ENCODE data around the gene DGKD. TPM values are rescaled to one million over a fixed set of nuclear protein-coding genes. Genes with fewer than 3 reads are reported as not detected.
A peak's percentile ranks its signal among the peaks of the same experiment; 100 is the strongest.

DGKD gene
- polyA plus RNA-seq, 3 donors = 14.5 to 67.5 (median 16.6) TPM

DNA sequence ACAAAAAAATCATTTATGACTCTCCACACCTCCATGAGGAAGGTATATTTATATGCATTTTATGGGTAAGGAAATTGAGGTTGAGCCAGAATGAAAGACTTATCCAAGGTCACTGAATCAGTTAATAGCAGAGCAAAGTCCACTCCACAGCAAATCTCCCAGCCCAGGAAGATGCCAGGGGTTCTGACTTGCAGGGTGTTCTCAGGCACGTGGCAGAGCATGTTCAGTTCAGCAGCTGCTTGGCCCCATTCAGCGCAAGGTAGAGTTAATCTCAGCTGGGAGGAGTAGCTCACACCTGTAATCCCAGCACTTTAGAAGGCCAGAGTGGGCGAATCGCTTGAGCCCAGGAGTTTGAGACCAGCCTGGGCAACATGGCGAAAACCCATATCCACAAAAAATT lies 17.8 kb upstream of the DGKD start:
- H3K4me2 ChIP-seq (replicated peaks; ENCODE audit: extremely low read depth, low read length, poor library complexity, severe bottlenecking) = no peak overlapping the region
- H3K79me2 ChIP-seq (ENCODE audit: insufficient read depth, low read length) = no peaks in the 10 kb centered on the region
- no peak overlapping the region for H2AFZ ChIP-seq (ENCODE audit: insufficient read depth, low read depth, low read length, poor library complexity, severe bottlenecking)
- H4K20me1 ChIP-seq (ENCODE audit: insufficient read depth, low read length) = no peaks in the 10 kb centered on the region
- H3K27me3 Mint-ChIP-seq (ENCODE audit: low read depth in 3 of 3) = peaks cover 0 to 2% (median 2%) of the 10 kb centered on the region in 3 donors
- no peaks in the 10 kb centered on the region for H3K9me3 ChIP-seq (replicated peaks in 1 of 2; ENCODE audit: control insufficient read depth in 1 of 2, insufficient read depth in 1 of 2, low read length in 2 of 2)
- H3K36me3 Mint-ChIP-seq = peaks cover 4 to 6% of the 10 kb centered on the region in 2 donors
- H3K4me1 Mint-ChIP-seq = peaks cover 61% of the 10 kb centered on the region
- H3K27ac ChIP-seq (ENCODE audit: low read depth in 1 of 2, low read length in 2 of 2) = no peak overlapping the region
- no peaks in the 10 kb centered on the region for H3K9me3 Mint-ChIP-seq
- TF ChIP-seq, protein P1, sequence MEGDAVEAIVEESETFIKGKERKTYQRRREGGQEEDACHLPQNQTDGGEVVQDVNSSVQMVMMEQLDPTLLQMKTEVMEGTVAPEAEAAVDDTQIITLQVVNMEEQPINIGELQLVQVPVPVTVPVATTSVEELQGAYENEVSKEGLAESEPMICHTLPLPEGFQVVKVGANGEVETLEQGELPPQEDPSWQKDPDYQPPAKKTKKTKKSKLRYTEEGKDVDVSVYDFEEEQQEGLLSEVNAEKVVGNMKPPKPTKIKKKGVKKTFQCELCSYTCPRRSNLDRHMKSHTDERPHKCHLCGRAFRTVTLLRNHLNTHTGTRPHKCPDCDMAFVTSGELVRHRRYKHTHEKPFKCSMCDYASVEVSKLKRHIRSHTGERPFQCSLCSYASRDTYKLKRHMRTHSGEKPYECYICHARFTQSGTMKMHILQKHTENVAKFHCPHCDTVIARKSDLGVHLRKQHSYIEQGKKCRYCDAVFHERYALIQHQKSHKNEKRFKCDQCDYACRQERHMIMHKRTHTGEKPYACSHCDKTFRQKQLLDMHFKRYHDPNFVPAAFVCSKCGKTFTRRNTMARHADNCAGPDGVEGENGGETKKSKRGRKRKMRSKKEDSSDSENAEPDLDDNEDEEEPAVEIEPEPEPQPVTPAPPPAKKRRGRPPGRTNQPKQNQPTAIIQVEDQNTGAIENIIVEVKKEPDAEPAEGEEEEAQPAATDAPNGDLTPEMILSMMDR (IDR thresholded peaks at IDR 0.05) = no peak
- H3K9ac ChIP-seq (ENCODE audit: insufficient read depth, low read length, poor library complexity, severe bottlenecking) = no peak overlapping the region
- intact Hi-C loops (cut with micrococcal nuclease) = no loop called here
- H3K4me3 Mint-ChIP-seq = no peak overlapping the region
- H3K4me1 ChIP-seq (ENCODE audit: control insufficient read depth in 1 of 2, insufficient read depth in 2 of 2, low read length in 2 of 2) = peaks cover 61 to 64% of the 10 kb centered on the region in 2 donors
- no peaks in the 10 kb centered on the region for H3K27me3 ChIP-seq (ENCODE audit: control insufficient read depth in 2 of 2, insufficient read depth in 2 of 2, low read length in 2 of 2)
- H3K36me3 ChIP-seq (replicated peaks in 1 of 2; ENCODE audit: control insufficient read depth in 1 of 2, insufficient read depth in 2 of 2, low read length in 2 of 2) = no peaks in the 10 kb centered on the region
- 93% methylated on average over 4 of the region's 5 CpGs for WGBS (ENCODE audit: insufficient coverage)
- no peak for DNase-seq
- H3K4me3 ChIP-seq (replicated peaks in 1 of 3; ENCODE audit: low read depth in 2 of 3, low read length in 3 of 3) = no peak overlapping the region
- no peak overlapping the region for H3K27ac Mint-ChIP-seq

DNA sequence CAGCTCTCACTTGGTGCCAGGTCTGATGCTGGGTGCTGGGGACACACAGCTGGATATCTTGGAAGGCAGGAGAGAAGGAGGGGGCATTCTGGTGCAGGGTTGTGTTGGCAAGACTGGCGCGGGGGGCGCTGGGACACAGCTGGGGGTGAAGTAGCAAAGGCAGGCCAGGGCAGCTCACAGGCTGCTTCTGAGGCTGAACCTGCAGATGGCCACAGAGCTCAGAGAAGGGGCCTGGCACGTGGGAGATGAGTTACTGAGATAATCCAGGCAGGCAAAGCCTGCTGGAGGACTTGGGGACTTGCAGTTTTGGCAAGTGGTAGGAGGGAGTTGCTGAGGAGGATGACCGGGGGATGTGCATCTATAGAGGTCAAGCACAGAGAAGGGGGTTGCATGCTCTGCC lies 16.2 kb upstream of the DGKD start:
- Histone ChIP-seq H3K9ac (ENCODE audit: insufficient read depth, low read length, poor library complexity, severe bottlenecking) (no peak overlapping the region), H3K27me3 (ENCODE audit: control insufficient read depth in 2 of 2, insufficient read depth in 2 of 2, low read length in 2 of 2) (no peaks in the 10 kb centered on the region), H3K4me2 (replicated peaks; ENCODE audit: extremely low read depth, low read length, poor library complexity, severe bottlenecking) (no peak overlapping the region), H2AFZ (ENCODE audit: insufficient read depth, low read depth, low read length, poor library complexity, severe bottlenecking) (peak overlapping the region; percentile 17), H3K79me2 (ENCODE audit: insufficient read depth, low read length) (no peaks in the 10 kb centered on the region), H3K4me3 (replicated peaks in 1 of 3; ENCODE audit: low read depth in 2 of 3, low read length in 3 of 3) (no peak overlapping the region), H4K20me1 (ENCODE audit: insufficient read depth, low read length) (no peaks in the 10 kb centered on the region), H3K36me3 (replicated peaks in 1 of 2; ENCODE audit: control insufficient read depth in 1 of 2, insufficient read depth in 2 of 2, low read length in 2 of 2) (no peaks in the 10 kb centered on the region), H3K9me3 (replicated peaks in 1 of 2; ENCODE audit: control insufficient read depth in 1 of 2, insufficient read depth in 1 of 2, low read length in 2 of 2) (no peaks in the 10 kb centered on the region), H3K4me1 (ENCODE audit: control insufficient read depth in 1 of 2, insufficient read depth in 2 of 2, low read length in 2 of 2) (peaks cover 46 to 50% of the 10 kb centered on the region in 2 donors), H3K27ac (ENCODE audit: low read depth in 1 of 2, low read length in 2 of 2) (no peak overlapping the region)
- H3K4me3 Mint-ChIP-seq = no peak overlapping the region
- peaks cover 4 to 6% of the 10 kb centered on the region in 2 donors for H3K36me3 Mint-ChIP-seq
- H3K9me3 Mint-ChIP-seq = peaks cover 0 to 5% (median 0%) of the 10 kb centered on the region in 7 donors
- H3K27ac Mint-ChIP-seq = peak overlapping the region in 3 of 7 donors; percentile 21 to 44 (median 35)
- H3K27me3 Mint-ChIP-seq (ENCODE audit: low read depth in 3 of 3) = peaks cover 0 to 2% (median 2%) of the 10 kb centered on the region in 3 donors
- TF ChIP-seq, protein P1 (IDR thresholded peaks at IDR 0.05) = no peak
- intact Hi-C loops (cut with micrococcal nuclease) = no loop called here
- DNase-seq = no peak
- peaks cover 55% of the 10 kb centered on the region for H3K4me1 Mint-ChIP-seq
- WGBS (ENCODE audit: insufficient coverage) = 85% methylated on average over 4 of the region's 5 CpGs
